Keratinocyte (primary cell): ENCODE results near the gene CANT1. TPM values are rescaled to one million over a fixed set of nuclear protein-coding genes. Genes with fewer than 3 reads are reported as not detected.
A peak's percentile ranks its signal among the peaks of the same experiment; 100 is the strongest.

ENCODE experiments used
- DNase-seq: peaks from one replicate; pipeline ENCODE4 v3.0.0-alpha.2; 2011; ENCODE audit warnings: low read depth, missing footprints, low spot score
- FAIRE-seq: peaks from 2 replicates; lab custom pipeline; 2011; peaks lifted over from hg19 to GRCh38; lab: Jason Lieb, UNC
- H2AFZ ChIP-seq: 2 replicates; pipeline ENCODE4 v1.6.0; 2012; ENCODE audit warnings: low read length, control low read depth, inconsistent platforms; ENCODE audit not compliant: control insufficient read depth
- H3K27ac ChIP-seq: 2 replicates; pipeline ENCODE4 v1.5.1; 2011; ENCODE audit warnings: low read length; ENCODE audit not compliant: control insufficient read depth, insufficient read depth
- H3K27me3 ChIP-seq: 3 replicates; pipeline ENCODE4 v1.6.0; 2011; ENCODE audit warnings: low read length; ENCODE audit not compliant: control insufficient read depth, insufficient read depth; ENCODE audit errors: extremely low read depth
- H3K36me3 ChIP-seq, 2 experiments: 2 replicates in 1 of 2; 3 replicates in 1 of 2; pipeline ENCODE4 v1.5.1; 2011; ENCODE audit warnings: low read length in 2 of 2, mild to moderate bottlenecking in 1 of 2; ENCODE audit not compliant: control insufficient read depth in 2 of 2, insufficient read depth in 2 of 2; ENCODE audit errors: extremely low read depth in 1 of 2
- H3K4me1 ChIP-seq: 3 replicates; pipeline ENCODE4 v1.5.1; 2011; ENCODE audit warnings: low read length; ENCODE audit not compliant: control insufficient read depth, insufficient read depth; ENCODE audit errors: extremely low read depth
- H3K4me2 ChIP-seq: 3 replicates; pipeline ENCODE4 v1.6.0; 2011; ENCODE audit warnings: low read depth, low read length; ENCODE audit not compliant: control insufficient read depth, insufficient read depth; ENCODE audit errors: extremely low read depth
- H3K4me3 ChIP-seq, 3 experiments: fragments of 200-600 bp in 1 of 3; sonication (generic) in 1 of 3; 2 replicates in 2 of 3; 3 replicates in 1 of 3; pipeline ENCODE4 v1.5.1; 2011 to 2016; ENCODE audit warnings: low read length in 3 of 3, mild to moderate bottlenecking in 3 of 3, control low read depth in 2 of 3, inconsistent platforms in 1 of 3, low read depth in 1 of 3, mixed read lengths in 1 of 3, mixed run types in 1 of 3, moderate library complexity in 1 of 3; ENCODE audit not compliant: control insufficient read depth in 2 of 3, insufficient read depth in 2 of 3; ENCODE audit errors: extremely low read depth in 1 of 3
- H3K79me2 ChIP-seq: 2 replicates; pipeline ENCODE4 v1.6.0; 2012; ENCODE audit warnings: low read length; ENCODE audit not compliant: control insufficient read depth, insufficient read depth
- H3K9ac ChIP-seq: 3 replicates; pipeline ENCODE4 v1.6.0; 2011; ENCODE audit warnings: low read length; ENCODE audit not compliant: control insufficient read depth, insufficient read depth; ENCODE audit errors: extremely low read depth
- H3K9me1 ChIP-seq: 3 replicates; pipeline ENCODE4 v1.6.0; 2011; ENCODE audit warnings: low read length; ENCODE audit not compliant: control insufficient read depth, insufficient read depth; ENCODE audit errors: extremely low read depth
- H3K9me3 ChIP-seq: 2 replicates; pipeline ENCODE4 v1.5.1; 2012; ENCODE audit warnings: low read depth, low read length; ENCODE audit not compliant: control insufficient read depth
- H4K20me1 ChIP-seq: 3 replicates; pipeline ENCODE4 v1.6.0; 2011; ENCODE audit warnings: low read length; ENCODE audit not compliant: control insufficient read depth, insufficient read depth; ENCODE audit errors: extremely low read depth
- CTCF ChIP-seq, 3 experiments: IDR thresholded peaks in 1 of 3; conservative IDR thresholded peaks in 1 of 3; optimal IDR thresholded peaks in 1 of 3; 2 replicates in 2 of 3; 3 replicates in 1 of 3; pipeline versions ENCODE3 to v1.5.1; 2011; ENCODE audit warnings: low read length in 3 of 3, mild to moderate bottlenecking in 3 of 3, moderate library complexity in 2 of 3, control low read depth in 1 of 3, inconsistent platforms in 1 of 3; ENCODE audit not compliant: insufficient read depth in 2 of 3; ENCODE audit errors: extremely low read depth in 1 of 3
- EZH2 ChIP-seq: IDR thresholded peaks from one replicate; pipeline ENCODE4 v1.6.1; 2012; ENCODE audit warnings: inconsistent platforms, mild to moderate bottlenecking, low read length, moderate library complexity
- dilution Hi-C: fragments of 300-500 bp; cut with MboI; formaldehyde crosslinking; loops from one replicate; pipeline ENCODE4 v1.7.0; 2020; ENCODE audit warnings: low sequenced_read_pairs; ENCODE audit not compliant: extremely low pct_ligation_motif_present
- polyA plus RNA-seq, 5 experiments: library from polyadenylated mRNA; depleted of rRNA in 3 of 5; stranded (reverse) in 3 of 5; stranded (forward) in 1 of 5; unstranded in 1 of 5; fragments of >200 nt; gene quantifications; 1 replicate in 1 of 5; 2 replicates in 3 of 5; 3 replicates in 1 of 5; pipeline versions ENCODE4 v1.2.1 to v1.2.3, GENCODE V29; 2011 to 2012; ENCODE audit warnings: missing spikeins in 2 of 5, low read depth in 1 of 5, low replicate concordance in 1 of 5

Gene CANT1
- polyA plus RNA-seq, 1 donor (not counting 4 experiments of a cell fraction or from before 2014, with no cell fraction given), result 53.2 TPM

DNA sequence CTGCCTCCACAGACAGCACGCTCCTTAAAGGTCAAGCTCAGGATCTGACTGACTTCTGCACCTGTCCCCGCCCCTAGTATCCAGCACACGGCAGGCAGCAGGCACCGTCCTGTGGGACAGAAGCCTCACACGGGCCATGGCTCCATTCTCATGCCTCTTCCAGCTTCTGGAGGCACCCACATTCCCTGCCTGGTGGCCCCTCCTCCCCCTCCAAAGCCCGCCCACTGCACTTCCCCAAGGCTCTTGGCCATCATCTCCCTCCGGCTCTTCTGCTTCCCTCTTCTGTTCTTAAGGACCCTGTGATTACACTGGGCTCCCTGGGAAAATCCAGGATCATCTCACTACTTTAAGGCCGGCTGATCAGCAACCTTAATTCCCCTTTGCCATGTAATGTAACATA lies 3.5 kb downstream of the CANT1 start:
- dilution Hi-C loops, result no loop called here

GRCh38 chr17:79005063-79005861 lies 4.3 kb downstream of the CANT1 start:
- Histone ChIP-seq H3K4me1 (peaks cover 36% of the 10 kb centered on the region), H3K9me1 (peaks cover 2% of the 10 kb centered on the region), H3K4me3 (no peak overlapping the region), H2AFZ (no peak overlapping the region), H3K27me3 (no peaks in the 10 kb centered on the region), H3K9me3 (no peaks in the 10 kb centered on the region), H3K9ac (peak overlapping the region; percentile 24), H3K36me3 (peaks cover 16 to 27% of the 10 kb centered on the region in 2 experiments), H4K20me1 (peaks cover 5% of the 10 kb centered on the region), H3K27ac (peak overlapping the region; percentile 27), H3K4me2 (peak overlapping the region; percentile 59), H3K79me2 (peaks cover 84% of the 10 kb centered on the region)
- no peak for TF ChIP-seq EZH2
- TF ChIP-seq CTCF (optimal IDR thresholded peaks at IDR 0.05 in 1 of 3, IDR thresholded peaks at IDR 0.05 in 1 of 3, conservative IDR thresholded peaks at IDR 0.05 in 1 of 3; ENCODE audit: extremely low read depth in 1 of 3, insufficient read depth in 2 of 3, low read length in 3 of 3), result no peak
- no peak for DNase-seq
- peak; percentile 87 for FAIRE-seq
- dilution Hi-C loops, result no loop called here

More for the DNA sequence above, 3.5 kb downstream of the CANT1 start:
- Histone ChIP-seq H3K36me3 (peaks cover 10 to 24% of the 10 kb centered on the region in 2 experiments), H3K27me3 (no peaks in the 10 kb centered on the region), H3K9me1 (peaks cover 2% of the 10 kb centered on the region), H4K20me1 (peaks cover 5% of the 10 kb centered on the region), H3K4me3 (no peak overlapping the region), H3K79me2 (peaks cover 76% of the 10 kb centered on the region), H3K4me1 (peaks cover 43% of the 10 kb centered on the region), H2AFZ (no peak overlapping the region), H3K27ac (peak overlapping the region; percentile 27), H3K4me2 (peak overlapping the region; percentile 59), H3K9me3 (no peaks in the 10 kb centered on the region), H3K9ac (no peak overlapping the region)
- DNase-seq, result no peak
- FAIRE-seq, result no peak
- TF ChIP-seq EZH2 (no peak), CTCF (optimal IDR thresholded peaks at IDR 0.05 in 1 of 3, IDR thresholded peaks at IDR 0.05 in 1 of 3, conservative IDR thresholded peaks at IDR 0.05 in 1 of 3; ENCODE audit: extremely low read depth in 1 of 3, insufficient read depth in 2 of 3, low read length in 3 of 3) (no peak)
